ENCODE results near the gene IL1RAPL1.

The IL1RAPL1 gene

DNA sequence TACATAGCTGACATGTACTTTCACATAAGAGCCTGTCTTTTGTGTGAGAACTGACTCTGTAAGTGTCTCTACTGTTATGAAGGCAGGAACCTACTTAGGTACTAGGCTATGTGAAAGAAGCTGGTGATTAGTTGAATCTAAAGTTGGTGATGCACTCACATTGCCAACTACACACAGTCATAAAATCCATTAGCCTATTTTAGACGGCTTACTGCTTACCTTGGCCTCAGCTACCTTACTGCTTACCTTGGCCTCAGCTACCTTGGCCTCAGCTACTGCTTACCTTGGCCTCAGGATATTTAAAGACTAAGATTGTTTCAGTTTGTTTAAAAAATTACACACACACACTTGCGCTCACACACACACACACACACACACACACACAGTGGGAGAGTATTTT, 549.7 kb downstream of the IL1RAPL1 start:
- DNase-seq = no peak

DNA sequence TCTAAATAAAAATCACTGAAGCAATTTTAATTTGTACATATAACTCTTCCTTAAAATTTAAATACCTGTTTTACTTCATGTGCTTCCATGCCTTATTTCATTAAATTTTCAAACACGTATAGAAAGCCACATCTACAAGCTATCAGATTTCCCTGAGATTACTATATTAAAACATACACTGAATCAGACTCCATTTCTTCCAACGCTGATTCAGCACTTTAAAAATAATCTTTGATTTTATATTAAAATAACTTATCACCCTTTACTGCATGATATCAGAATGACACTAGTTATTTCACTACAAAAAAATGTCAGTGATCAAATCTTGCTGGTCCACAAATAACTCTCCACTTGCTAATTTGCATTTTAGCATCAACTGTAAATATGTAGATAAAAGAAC, 550.8 kb downstream of the IL1RAPL1 start:
- no peak for DNase-seq

DNA sequence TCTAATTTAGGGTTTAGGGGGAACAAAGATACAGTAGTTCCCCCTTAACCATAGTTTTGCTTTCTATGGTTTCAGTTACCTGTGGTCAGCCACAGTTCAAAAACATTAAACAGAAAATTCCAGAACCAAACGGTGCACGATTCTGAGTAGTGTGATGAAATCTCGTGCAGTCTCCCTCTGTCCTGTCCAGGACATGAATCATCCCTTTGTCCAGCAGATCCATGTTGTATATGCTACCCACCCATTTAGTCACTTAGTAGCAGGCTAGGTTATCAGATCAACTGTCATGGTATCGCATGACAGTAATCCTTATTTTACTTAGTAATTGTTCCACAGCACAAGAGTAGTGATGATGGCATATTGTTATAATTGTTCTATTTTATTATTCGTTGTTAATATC, 556.1 kb downstream of the IL1RAPL1 start:
- DNase-seq = no peak

DNA sequence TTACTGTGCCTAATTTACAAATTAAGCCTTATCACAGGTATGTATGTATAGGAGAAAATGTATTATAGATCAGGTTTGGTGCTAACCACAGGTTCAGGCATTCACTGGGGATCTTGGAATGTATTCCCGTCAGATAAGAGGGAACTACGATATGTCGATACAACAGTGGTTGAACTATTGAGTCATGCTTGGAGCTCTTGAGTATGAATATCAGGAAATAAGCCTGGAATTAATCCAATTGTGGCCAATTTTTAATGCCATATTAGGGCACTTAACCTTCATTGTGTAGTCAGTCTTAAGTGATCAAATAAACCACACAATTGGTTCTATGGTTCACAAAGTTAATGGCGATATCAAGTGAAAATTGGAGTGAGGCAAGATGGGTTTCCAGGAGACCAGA, 556.5 kb downstream of the IL1RAPL1 start:
- DNase-seq = no peak

DNA sequence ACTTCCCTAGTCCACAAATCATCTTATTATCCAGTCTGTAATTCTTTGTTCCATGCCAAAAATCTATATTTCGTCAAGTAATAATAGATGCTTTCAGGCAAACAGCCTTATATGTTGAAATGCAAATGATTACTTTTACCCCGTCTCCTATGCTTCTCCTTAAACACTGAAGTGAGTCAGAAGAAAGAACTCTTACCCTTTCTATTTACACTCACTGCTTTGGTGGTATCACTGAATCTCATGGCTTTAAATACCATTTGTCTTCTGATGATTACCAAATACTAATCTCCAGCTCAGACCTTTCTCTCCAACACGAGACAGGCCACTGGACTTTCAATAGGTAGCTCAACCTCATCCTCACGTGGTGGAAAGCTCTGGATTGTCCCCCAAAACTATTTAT, 558.1 kb downstream of the IL1RAPL1 start:
- no peak for DNase-seq

DNA sequence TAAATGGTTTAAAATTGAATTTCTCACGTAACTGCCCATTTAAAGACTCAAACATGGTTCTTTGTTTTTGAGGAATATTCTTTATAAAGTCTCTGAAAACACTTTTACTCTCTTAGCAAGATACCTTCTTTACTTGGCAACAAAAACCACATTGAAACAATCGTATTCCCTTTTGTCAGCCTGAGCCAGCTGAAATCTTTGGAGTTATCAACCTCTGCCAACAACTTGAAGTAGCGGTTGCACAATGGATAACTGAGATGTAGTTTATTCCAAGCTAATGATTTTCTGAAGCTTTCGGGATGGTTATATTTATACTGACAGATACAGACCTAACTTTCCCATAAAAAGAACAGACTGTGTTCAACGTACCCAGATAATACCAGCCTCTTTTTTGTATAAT, 561.3 kb downstream of the IL1RAPL1 start:
- DNase-seq = no peak

DNA sequence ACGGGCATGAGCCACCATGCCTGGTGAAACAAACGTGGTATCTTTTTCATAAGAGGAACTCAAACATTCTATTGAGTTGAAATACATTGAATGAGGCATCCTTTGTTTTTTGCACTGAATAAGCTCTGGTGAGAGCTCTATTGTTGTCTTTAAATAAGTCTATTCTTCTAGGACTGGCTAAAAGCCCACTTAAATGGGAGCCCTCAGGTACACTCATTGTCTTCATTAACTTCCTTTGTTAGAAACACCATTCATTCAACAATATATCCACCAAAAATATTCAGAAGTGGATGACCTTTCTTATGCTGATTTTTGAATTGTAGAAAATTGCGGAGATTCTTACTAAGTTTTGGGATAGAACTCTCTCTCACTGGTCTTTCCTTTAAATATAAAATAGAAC, 568.0 kb downstream of the IL1RAPL1 start:
- DNase-seq = no peak

DNA sequence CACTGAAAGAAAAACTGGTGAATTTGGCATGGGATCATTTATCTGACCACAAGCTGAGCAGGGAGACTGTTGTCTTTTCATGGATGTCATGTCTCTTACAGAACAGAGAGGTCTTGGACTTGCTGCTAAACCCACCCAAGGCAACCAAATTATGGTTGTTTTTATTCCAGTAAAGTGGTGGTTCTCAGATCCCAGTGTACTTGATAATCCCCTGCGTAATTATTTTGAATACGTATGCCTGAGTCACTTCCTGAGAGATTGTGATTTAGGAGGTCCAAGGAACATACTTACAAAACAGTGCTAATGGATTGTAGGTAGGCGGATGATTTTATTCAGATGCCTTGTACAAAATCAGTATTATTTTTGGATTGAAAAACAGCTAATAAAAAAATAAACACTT, 585.6 kb downstream of the IL1RAPL1 start:
- no peak for DNase-seq

DNA sequence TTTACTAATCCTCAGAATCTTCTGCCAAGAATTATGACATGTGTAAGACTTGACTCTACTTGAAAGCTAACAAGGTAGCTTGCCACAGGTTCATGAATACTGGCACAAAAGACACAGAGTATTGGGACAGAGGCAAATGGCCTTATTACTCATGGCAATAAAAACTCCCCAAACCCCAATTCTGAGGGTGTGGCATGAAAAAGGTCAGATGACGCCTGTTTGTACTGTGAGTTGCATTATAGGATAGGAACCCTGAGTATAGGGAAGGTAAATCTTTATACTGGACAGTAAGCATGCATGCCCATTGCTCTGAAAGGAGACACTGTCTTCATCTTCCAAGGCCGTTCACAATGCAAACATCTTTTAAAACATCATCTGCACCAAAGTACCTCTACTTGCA, 600.0 kb downstream of the IL1RAPL1 start:
- DNase-seq = no peak

DNA sequence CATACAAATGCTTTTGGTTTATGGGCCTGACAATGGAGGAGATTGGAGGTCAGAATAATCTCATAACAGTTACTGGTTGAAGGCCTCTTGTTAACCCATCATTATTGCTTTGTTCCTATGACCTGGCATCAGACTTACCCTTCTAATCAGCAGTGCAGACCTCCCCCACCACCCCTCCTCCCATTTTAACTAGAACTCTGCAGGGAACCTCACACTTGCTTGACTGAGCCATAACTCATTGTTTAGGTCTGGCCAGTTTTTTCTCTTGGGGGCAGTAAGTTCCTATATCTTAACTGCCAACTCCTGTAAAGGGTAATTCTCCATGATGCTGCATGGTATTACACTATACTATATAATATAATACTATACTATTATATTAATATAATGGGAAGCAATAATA, 609.3 kb downstream of the IL1RAPL1 start:
- DNase-seq = no peak

DNA sequence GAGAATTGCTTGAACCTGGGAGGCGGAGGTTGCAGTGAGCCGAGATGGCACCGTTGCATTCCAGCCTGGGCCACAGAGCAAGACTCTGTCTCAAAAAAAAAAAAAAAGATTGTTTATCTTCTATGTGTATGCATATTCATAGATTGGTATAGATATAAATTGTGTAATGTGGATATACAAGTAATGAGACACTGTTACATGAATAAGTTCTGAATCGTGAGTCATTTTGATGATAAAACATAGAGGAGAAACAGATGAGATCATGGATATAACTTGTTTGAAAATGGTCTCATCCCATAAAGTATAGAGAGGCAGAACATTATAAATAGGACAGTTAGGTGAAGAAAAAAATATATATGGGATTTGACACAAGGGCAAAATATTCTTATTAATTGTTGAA, 628.0 kb downstream of the IL1RAPL1 start:
- no peak for DNase-seq

DNA sequence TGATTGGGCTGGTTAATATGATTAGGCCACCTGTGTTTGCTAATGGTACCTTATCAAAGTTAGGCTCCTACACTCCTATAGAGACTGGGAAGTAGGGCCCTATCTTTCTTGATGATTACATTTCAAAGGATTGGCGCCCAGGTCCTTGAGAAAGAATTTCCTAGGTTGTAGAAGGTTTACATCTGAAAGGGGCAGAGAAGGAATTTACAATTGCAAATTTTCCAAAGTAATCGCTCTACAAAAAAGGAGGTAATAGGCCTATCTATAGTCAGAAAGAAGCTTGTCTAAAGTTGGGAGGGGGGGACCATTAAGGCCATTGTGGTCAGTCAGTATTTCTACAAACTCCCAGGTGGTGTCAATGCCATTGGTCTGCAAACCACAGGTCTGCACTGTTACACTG, 638.4 kb downstream of the IL1RAPL1 start:
- peak; percentile 53 for DNase-seq

DNA sequence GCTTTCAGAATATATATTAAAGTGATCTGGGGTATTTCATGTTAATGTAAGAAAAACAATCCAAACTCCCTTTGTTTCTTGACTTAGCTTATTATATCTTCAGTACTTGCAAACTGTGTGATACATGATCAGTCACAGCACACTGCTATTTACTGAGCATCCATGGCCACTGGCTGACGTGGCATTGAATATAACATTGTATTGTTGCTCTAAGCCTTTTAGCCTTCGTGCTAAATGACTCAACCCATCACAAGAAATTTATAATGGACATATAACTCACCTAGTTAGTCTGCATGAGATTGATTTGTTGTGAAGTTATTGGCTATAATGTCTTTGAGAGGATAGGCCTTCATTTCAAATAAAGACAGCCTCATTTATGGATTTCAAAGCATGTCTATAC, 642.6 kb downstream of the IL1RAPL1 start:
- DNase-seq = no peak

DNA sequence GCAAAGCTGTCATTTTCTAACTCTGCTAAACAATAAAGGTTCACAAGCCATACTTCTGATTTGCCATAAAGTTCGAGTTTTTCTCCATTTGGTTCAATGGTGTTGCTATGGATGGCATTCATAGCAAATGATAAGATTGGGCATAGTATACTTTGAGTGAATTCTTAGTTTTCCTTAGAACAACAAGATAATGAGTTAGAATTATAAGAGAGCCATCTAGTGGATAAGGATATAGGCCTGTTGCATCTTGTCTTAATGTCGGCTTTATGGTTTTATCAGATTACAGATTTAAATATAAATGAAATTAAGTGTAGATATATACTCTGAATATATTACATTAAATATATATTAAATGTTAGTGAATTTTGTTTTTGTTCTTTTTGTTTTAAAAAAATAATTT, 644.6 kb downstream of the IL1RAPL1 start:
- no peak for DNase-seq

DNA sequence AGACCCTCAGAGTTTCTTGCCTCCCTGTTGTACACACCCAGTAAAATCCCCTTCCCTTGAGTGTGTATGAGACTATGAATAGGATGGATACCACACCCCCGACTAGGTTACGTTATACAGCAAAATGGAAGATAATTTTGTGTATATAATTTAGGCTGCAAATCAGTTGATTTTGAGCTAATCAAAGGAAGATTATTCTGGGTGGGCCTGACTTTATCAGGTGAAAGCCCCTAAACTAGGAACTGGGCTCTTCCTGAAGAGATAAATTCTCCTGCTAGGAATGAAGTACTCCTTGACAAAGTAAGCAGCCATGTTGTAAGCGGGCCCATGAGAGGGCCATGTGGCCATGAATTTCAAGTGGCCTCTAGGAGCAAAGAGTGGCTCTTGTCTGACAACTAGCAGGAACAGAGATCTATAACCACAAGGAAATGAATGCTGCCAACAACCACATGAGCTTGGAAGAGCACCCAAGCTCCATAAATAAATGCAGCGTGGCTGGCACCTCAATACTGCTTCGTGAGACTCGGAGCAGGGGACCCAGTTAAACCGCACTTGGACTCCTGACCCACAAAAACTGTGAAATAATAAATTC, 646.4 kb downstream of the IL1RAPL1 start:
- no peak for DNase-seq

DNA sequence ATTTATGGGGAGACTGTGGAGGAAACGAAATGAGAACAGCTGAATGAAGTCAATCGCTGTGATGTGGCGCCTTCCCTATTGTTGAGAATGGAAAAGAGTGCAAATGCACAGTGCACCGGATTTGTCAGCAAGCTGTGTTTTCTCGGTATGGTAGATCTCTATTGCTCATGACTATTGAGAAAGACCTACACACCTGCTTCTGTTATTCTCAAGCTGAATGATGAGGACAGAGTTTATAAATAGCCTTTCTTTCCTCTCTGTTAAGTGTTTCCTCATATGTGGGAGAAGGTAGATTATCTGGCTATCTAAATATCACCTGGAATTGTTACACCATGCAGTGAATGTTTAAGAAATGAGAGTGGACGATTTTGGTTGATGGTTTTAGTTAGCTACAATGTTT, 650.7 kb downstream of the IL1RAPL1 start:
- no peak for DNase-seq

DNA sequence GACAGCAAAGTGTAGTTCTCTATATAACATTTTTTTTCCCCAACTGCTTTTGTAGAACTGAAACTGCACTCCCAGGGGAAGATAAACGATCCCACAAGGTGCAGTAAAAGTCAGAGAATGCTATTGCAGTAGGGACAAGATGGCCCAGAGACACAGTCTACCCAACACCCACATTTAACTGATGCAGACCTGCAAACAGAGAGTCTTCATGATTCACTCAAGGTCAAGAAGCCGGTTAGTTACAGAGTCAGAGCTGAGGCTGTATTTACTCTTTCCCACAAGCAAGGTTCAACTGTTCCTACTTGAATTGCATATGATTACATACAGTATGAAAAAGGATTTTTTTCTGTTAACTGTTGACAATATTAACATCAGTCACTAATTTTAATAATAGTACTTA, 654.6 kb downstream of the IL1RAPL1 start:
- no peak for DNase-seq

DNA sequence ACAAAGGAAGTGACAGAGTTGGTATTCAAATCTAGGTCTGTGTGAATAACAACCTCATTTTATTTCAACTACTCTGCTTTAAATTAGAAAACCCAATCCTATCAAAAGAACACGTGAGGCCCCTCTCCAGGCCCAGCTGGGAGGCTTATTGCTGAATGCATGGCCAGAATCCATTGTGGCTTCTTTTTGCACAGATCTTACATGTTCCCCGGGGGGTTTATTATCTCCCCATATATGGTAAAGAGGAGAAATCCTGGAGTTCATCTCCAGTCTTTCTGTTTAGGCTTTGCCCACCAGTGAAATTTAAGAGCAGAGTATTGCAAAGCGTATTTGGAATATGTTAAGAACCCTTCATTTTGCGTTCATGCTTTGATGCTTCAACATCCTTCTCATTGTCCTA, 655.6 kb downstream of the IL1RAPL1 start:
- DNase-seq = no peak

DNA sequence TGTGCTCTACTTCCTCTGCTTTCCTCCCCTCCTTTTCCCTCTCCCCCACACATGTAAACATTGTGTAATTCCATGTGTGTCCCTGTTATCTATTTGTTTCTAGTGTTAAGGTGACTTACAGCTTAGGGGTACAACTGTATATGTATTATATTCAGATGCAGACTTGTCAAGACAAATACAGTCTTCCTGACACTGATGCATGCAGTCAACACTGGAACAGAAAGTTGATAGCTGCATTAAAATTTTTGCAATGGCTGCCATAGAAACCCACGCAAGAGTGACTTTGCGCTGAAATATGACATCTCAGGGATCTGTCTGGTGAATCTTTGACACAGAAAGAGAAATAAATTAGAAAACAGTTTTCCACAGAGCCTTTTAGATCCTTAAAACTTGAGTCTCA, 656.7 kb downstream of the IL1RAPL1 start:
- no peak for DNase-seq

DNA sequence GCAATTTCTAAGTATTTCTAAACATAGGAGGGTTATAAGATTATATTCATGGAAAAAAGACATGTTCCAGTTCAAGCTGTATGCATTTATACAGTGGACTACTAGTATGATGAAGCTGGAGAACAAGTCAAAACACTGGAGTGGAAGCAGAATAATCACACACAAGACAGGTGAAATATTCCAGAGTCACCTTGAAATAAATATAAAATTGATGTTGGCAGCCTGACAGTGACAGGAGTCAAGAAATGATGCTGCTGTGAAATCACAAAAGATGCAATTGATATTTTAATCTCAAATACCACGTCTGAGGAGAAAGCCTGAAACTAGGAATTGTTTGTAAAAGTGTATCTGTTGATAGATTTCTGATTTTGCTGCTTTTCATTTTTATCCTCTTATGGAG, 667.3 kb downstream of the IL1RAPL1 start:
- DNase-seq = no peak

DNA sequence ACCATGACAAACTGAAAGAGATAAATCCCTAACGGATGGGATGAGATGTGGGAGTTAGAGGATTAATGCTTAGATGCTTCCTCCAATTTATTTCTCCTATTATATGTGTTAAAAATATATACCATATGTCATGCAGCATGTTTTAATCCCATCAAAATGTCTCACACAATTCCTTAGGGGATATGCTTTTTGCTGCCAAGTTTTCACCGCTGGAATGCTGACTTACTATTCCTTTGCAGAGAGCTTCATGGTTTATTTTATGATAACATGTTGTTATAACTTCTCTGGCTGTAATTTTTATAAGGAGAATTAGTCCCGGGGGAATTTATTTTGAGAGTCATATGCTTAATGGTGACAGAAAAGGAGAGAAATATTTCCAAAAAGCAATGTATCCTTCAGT, 670.3 kb downstream of the IL1RAPL1 start:
- no peak for DNase-seq

DNA sequence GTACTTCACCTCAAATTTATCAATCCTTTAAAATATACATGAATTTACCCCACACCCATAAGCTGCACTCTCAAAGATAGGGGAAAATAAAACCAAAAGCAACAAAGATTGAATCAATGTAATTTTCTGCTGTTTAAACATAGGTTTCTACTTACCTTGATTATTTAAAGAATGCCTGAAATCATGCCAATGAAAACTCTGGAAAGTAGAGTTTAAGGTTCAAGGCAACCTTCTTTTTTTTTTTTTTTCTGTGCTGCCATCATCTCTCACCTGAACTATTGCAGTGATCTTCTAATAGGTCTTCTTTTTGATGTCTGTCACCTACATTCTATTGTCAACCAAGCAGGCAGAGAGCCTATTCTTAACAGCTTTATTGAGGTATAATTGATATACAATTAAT, 682.1 kb downstream of the IL1RAPL1 start:
- DNase-seq = no peak

DNA sequence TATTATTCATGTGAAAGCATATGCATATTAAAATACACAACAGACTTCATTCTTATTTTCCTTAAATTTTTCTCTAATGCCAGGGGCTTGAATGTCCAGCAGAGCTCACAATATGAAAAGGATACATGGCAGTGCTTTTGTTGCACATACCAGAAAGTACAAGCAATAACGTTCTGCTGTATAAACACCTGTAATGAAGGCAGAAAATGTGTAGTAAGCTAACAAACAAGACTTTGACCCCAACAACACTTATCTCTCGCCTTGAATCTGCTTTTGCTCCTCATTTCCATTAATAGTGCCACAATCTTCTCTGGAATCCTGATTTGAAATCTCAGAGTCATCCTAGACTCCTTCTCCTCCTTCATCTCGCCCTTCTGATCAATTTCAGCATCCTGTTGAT, 687.3 kb downstream of the IL1RAPL1 start:
- no peak for DNase-seq

DNA sequence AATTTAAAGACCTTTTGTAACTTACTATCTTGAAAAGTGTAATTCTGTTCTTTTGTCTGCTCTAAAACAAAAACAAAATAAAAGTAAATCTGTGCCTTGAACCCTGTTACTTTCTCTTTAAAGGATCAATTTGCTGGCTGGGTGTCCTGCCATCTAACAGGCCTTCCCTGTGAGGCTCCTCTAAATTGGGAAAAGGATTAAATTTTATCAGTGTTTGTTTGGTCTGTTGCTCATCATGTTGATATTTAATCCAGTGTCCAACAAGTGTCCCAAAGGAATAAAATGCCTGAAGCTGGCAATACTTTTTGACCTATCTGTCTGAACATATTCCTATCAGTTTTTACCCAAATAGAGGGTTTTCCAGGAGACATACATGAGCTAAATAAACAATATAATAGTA, 688.7 kb downstream of the IL1RAPL1 start:
- no peak for DNase-seq

DNA sequence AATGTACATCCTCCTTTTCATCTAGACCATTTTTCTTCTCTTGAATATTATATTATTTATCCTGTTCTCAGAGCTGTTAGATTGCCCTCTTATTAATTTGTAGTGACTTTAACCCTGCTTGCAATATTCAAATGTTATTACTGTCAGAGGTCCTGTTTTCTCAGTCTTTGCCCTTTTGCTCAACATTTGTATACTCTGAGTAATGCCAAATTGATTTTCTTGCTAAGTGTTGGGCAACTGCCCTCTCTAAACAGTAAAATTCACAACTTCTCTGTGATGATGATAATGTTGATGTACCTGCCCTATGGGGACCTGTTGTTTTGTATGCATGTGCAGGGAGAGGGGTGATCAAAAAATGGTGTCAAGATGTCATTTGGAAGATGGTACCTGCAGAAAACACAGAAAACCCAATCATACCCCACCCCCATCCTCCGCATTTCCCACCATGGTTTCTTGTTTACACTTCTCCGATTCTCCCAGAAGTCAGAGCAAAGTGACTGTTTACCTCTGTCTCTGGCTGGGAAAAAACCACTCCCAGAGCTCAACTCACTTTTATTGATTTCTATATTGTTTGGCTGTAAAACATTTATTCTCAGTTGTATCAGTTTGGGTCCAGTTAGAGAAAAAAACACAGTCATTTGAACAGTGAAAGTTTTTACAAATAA, 694.0 kb downstream of the IL1RAPL1 start:
- no peak for DNase-seq
